GM18868 (cell line): ENCODE data around the gene DHFR2.
"Not testable (repeated sequence)": the region's sequence is repeated elsewhere in the genome, so short reads cannot be mapped to it uniquely, and the experiment has no call there.

ENCODE experiments used
- ATAC-seq: cut with Tn5 transposase; IDR thresholded peaks from one replicate; pipeline ENCODE4 v1.9.1; 2021; ENCODE audit warnings: mild to moderate bottlenecking, moderate library complexity; ENCODE audit not compliant: unreplicated experiment

The DHFR2 gene

GRCh38 chr3:94062513-94063404 lies at the start of gene DHFR2, which contains the start of gene NSUN3:
DHFR2 (minus strand) TSS chr3:94062916; CDS start chr3:94061511, 1,405 bp downstream.
NSUN3 (plus strand) TSS chr3:94063061; CDS start chr3:94063127, 66 bp downstream.
- ATAC-seq: peak; percentile 92

GRCh38 chr3:94110854-94111253 lies 48.1 kb upstream of the DHFR2 start:
- no peak for ATAC-seq

GRCh38 chr3:94110232-94110631 lies 47.5 kb upstream of the DHFR2 start:
- not testable (repeated sequence) for ATAC-seq

DNA sequence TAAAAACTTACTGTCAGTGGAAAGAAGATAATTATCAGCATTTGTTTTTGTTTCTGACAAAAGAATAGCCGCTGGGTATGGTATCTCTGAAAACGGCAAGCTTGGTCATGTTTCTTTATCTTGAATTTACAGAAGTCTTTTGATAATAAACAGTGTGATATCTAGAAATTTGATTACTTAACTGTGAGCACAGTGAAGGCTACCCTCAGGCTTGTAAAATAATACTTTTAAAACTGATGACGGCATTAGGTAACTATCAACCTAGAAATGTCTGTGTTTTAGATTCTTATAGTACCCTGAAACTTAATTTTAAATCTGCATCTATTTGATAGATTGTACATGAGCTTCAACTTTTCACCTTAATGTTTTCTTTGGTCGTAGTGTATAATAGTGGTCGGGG lies 43.6 kb upstream of the DHFR2 start:
- ATAC-seq: no peak

- no peak for ATAC-seq
Observed at GRCh38 chr3:94101860-94102259, 39.1 kb upstream of the DHFR2 start.

DNA sequence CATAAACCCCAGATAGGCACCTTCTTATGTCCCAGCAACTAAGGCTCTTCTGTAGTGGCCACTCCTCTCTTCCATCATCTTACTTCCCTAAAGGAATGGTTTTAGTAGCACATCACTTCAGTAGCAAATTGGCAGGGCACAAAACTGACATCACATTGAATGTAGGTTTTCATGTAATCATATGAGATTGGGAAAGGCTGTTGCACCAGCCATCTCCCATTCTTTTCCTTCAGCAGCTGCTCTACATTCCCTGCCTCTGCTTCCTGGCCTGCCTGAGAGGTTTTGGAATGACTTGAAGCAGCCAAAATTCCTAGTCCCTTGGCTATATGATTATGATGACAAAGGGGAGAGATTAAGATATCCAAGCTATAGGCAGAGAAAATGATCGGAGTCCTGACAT lies 36.6 kb upstream of the DHFR2 start:
- no peak for ATAC-seq

DNA sequence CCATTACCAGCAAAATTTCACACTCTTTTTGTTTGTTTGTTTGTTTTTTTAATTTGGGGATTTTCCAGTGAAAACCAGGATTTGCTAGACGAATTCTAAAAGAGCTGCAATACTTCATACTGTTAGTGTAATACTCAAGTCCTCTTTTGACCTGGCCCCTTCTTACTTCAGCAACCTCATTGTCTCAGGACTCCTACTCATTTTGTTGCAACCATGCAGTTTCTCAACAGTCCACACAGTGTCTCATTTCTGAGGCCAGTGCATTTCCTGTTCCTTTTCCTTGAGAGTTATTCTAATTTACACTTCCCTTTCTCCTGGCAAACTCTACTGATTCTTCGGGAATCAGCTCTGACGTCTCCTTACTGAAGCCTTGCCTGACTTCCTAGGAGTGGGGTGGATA lies 35.7 kb upstream of the DHFR2 start:
- ATAC-seq: no peak

DNA sequence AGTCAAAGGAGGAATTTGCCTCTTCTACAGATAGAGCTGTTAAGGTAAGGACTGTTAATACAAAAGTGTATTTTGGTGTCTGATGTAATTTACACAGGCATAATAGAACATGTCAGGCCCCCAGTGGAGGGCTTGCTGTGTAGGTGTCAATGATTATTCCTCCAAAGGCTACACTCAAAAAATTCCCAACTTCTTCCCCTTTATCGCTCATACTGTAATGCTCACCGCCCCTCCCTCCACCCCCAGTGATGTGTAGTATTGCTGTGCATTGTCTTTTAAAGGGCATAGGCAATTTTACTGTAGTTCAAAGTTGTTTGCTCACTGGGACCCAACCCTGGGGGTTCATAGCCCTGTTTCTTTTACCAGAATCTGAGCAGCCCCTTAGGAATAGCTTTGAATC lies 32.4 kb upstream of the DHFR2 start:
- no peak for ATAC-seq

- ATAC-seq: no peak
Observed at GRCh38 chr3:94093151-94093550, 30.4 kb upstream of the DHFR2 start.

GRCh38 chr3:94092086-94092485 lies 29.4 kb upstream of the DHFR2 start:
- no peak for ATAC-seq

DNA sequence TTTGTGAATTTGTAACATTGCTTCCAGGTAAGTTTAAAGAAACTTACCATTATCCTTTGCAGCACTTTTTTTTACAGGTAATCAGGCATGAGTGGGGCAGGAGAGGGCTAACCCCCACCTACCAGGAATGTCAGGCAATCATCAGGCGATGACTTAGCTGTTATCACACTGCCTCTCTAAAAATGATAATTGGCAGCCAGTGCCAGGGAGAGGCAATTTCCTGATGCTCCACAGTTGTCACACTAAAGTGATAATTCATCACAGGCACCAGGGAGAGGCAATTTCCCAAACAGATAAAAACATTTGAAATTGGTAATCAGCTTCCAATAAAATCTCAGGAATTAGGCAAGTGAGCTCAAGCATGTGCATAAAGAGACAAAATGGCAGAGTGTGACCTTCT lies 26.4 kb upstream of the DHFR2 start:
- no peak for ATAC-seq

- peak; percentile 62 for ATAC-seq
Observed at GRCh38 chr3:94083261-94083660, 20.5 kb upstream of the DHFR2 start.

- ATAC-seq: no peak
Observed at GRCh38 chr3:94082391-94082937, 19.7 kb upstream of the DHFR2 start.

DNA sequence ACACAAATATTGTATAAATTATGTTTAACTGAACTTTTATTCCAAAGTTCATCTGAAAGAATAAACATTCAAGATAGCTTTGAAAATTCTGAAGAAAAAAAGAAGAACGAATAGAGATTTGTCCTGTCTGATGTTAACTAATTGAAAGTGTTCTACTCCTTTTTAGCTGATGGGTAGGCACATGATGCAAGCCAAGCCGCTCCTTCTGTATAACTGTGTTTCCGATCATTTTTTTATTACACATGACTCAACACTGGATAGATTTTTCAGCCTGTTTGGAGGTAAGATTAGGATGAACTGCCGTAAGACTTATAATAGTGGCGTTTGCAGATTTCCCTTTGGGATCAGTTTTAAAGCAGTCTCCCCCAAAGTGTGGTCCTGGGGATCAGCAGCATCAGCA lies 19.2 kb upstream of the DHFR2 start:
- ATAC-seq: no peak

DNA sequence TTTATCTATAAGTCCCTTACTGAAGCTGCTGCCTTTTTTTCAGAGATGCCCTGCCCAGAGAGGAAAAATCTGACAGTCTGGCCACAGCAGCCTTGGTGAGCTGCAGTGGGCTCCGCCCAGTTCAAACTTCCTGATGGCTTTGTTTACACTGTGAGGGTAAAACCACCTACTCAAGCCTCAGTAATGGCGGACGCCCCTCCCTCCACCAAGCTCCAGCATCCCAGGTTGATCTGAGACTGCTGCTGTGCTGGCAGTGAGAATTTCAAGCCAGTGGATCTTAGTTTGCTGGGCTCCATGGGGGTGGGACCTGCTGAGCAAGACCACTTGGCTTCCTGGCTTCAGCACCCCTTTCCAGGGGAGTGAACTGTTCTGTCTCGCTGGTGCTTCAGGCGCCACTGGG lies 17.8 kb upstream of the DHFR2 start:
- ATAC-seq: not testable (repeated sequence)

DNA sequence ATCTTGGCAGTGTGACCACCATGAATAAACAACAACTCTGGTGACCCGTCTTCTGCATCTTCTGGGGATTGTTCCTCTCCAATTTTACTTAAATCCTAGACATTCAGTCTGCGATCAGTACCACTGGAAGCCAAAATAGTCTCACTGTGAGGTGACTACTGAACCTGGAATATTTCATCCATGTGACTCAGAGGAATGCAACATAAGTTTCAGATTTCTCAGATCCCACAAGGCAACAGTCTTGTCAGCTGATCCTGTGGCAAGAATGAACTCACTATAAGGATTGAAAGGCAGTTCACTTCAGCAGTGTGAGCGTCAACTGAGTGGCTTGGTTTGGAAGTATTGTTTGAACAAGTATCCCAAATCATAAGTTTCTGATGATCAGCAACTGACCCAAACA lies 13.3 kb upstream of the DHFR2 start:
- ATAC-seq: no peak

- peak; percentile 72 for ATAC-seq
Observed at GRCh38 chr3:94071713-94072284, 9.1 kb upstream of the DHFR2 start.

DNA sequence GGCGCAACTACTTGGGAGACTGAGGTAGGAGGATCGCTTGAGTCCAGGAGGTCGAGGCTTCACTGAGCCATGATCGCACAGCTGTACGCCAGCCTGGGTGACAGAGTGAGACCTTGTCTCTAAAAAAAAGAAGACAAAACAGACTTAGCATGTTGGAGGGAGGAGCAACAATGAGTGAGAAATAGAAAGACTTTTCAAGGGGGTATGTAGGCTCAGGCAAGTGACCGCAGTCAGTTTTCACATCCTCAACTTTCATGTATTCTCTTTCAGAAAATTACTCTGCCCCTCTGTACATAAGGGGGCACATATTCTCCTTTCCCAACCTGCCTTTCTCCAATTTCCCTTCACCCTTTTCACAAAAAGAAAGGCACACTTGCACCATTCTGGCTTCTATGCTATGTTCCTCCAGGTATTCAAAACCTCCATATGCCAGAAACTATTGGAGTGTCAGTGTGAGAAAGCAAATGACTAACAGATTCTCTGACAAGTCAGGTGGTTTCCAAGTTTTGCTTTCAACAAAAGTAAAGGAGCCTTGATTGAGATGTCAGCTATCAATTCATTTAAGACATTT lies 7.7 kb upstream of the DHFR2 start:
- peak; percentile 74 for ATAC-seq

GRCh38 chr3:94069194-94069813 lies 6.6 kb upstream of the DHFR2 start:
- ATAC-seq: no peak

- ATAC-seq: no peak
Observed at GRCh38 chr3:94066506-94067500, 4.1 kb upstream of the DHFR2 start.
